ENCODE data around the gene PLA2G5. TPM values are rescaled to one million over a fixed set of nuclear protein-coding genes. Genes with fewer than 3 reads are reported as not detected.
"Not testable (repeated sequence)": the region's sequence is repeated elsewhere in the genome, so short reads cannot be mapped to it uniquely, and the experiment has no call there.

PLA2G5 gene
- polyA plus RNA-seq (2013, experiment 1 of 4) = not detected
- polyA plus RNA-seq (2013, experiment 2 of 4) = not detected
- polyA plus RNA-seq (2013, experiment 3 of 4) = not detected
- polyA plus RNA-seq (2013, experiment 4 of 4) = not detected

- Histone ChIP-seq H3K4me1 (ENCODE audit: control insufficient read depth, insufficient read depth, low read length) (no peaks in the 10 kb centered on the region), H3K9me3 (ENCODE audit: control insufficient read depth, low read length) (no peaks in the 10 kb centered on the region), H3K36me3 (ENCODE audit: control insufficient read depth, insufficient read depth, low read length) (no peaks in the 10 kb centered on the region), H3K4me3 (ENCODE audit: insufficient read depth, low read depth, low read length) (no peak within 1 kb of the TSS), H3K27me3 (ENCODE audit: control insufficient read depth, insufficient read depth, low read length, poor library complexity, severe bottlenecking) (no peaks in the 10 kb centered on the region), H3K27ac (ENCODE audit: insufficient read depth, low read depth, low read length, poor library complexity, severe bottlenecking) (no peak within 1 kb of the TSS)
- WGBS, 2 experiments = 83% methylated on average over 7 of the region's 7 CpGs
These were observed at the start of gene PLA2G5 for GRCh38 chr1:20069874-20070273. Gene PLA2G5, plus strand, starts transcription at chr1:20070194. Its CDS starts 14,637 bp downstream, at chr1:20084831.

- H3K4me1 ChIP-seq (ENCODE audit: control insufficient read depth, insufficient read depth, low read length) = no peaks in the 10 kb centered on the region
- WGBS, 2 experiments = 93 to 95% methylated on average over 5 of the region's 5 CpGs
- no peaks in the 10 kb centered on the region for H3K27me3 ChIP-seq (ENCODE audit: control insufficient read depth, insufficient read depth, low read length, poor library complexity, severe bottlenecking)
- H3K4me3 ChIP-seq (ENCODE audit: insufficient read depth, low read depth, low read length) = no peak overlapping the region
- H3K27ac ChIP-seq (ENCODE audit: insufficient read depth, low read depth, low read length, poor library complexity, severe bottlenecking) = no peak overlapping the region
- H3K9me3 ChIP-seq (ENCODE audit: control insufficient read depth, low read length) = no peaks in the 10 kb centered on the region
- H3K36me3 ChIP-seq (ENCODE audit: control insufficient read depth, insufficient read depth, low read length) = no peaks in the 10 kb centered on the region
These were observed 41.9 kb upstream of the PLA2G5 start for GRCh38 chr1:20028125-20028524.

- Histone ChIP-seq H3K9me3 (ENCODE audit: control insufficient read depth, low read length) (no peaks in the 10 kb centered on the region), H3K36me3 (ENCODE audit: control insufficient read depth, insufficient read depth, low read length) (no peaks in the 10 kb centered on the region), H3K27me3 (ENCODE audit: control insufficient read depth, insufficient read depth, low read length, poor library complexity, severe bottlenecking) (no peaks in the 10 kb centered on the region), H3K27ac (ENCODE audit: insufficient read depth, low read depth, low read length, poor library complexity, severe bottlenecking) (no peak overlapping the region), H3K4me3 (ENCODE audit: insufficient read depth, low read depth, low read length) (no peak overlapping the region), H3K4me1 (ENCODE audit: control insufficient read depth, insufficient read depth, low read length) (no peaks in the 10 kb centered on the region)
- 89 to 93% methylated on average over 5 of the region's 5 CpGs for WGBS, 2 experiments
These were observed 41.3 kb upstream of the PLA2G5 start for GRCh38 chr1:20028726-20029125.

GRCh38 chr1:20029178-20029912, 40.6 kb upstream of the PLA2G5 start:
- Histone ChIP-seq H3K27ac (ENCODE audit: insufficient read depth, low read depth, low read length, poor library complexity, severe bottlenecking) (no peak overlapping the region), H3K9me3 (ENCODE audit: control insufficient read depth, low read length) (no peaks in the 10 kb centered on the region), H3K4me1 (ENCODE audit: control insufficient read depth, insufficient read depth, low read length) (no peaks in the 10 kb centered on the region), H3K27me3 (ENCODE audit: control insufficient read depth, insufficient read depth, low read length, poor library complexity, severe bottlenecking) (no peaks in the 10 kb centered on the region), H3K36me3 (ENCODE audit: control insufficient read depth, insufficient read depth, low read length) (no peaks in the 10 kb centered on the region), H3K4me3 (ENCODE audit: insufficient read depth, low read depth, low read length) (no peak overlapping the region)
- 94 to 96% methylated on average over 20 of the region's 20 CpGs for WGBS, 2 experiments

DNA sequence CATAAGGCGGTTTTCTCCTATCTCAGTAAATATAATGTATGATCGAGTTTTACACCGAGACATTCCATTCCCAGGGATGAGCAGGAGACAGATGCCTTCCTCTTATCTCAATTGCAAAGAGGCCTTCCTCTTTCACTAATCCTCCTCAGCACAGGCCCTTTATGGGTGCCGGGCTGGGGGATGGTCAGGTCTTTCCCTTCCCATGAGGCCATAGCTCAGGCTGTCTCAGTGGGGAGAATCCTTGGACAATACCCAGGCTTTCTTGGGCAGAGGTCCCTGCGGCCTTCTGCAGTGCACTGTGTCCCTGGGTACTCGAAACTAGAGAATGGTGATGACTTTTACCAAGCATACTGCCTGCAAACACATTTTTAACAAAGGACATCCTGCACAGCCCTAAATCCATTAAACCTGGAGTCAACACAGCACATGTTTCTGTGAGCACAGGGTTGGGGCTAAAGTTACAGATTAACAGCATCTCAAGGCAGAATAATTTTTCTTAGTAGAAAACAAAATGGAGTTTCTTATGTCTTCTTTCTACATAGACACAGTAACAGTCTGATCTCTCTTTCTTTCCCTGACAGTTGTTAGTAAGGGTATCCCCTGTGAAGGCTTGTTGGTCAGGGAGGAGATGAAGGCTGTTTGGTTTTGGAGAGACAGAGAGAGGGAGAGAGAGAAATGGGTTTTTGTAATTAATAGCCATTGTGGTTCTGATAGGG, 39.4 kb upstream of the PLA2G5 start:
- not testable (repeated sequence) for H3K9me3 ChIP-seq (ENCODE audit: control insufficient read depth, low read length); H3K27ac ChIP-seq (ENCODE audit: insufficient read depth, low read depth, low read length, poor library complexity, severe bottlenecking); H3K27me3 ChIP-seq (ENCODE audit: control insufficient read depth, insufficient read depth, low read length, poor library complexity, severe bottlenecking); H3K4me1 ChIP-seq (ENCODE audit: control insufficient read depth, insufficient read depth, low read length); H3K36me3 ChIP-seq (ENCODE audit: control insufficient read depth, insufficient read depth, low read length); H3K4me3 ChIP-seq (ENCODE audit: insufficient read depth, low read depth, low read length)
- 92 to 96% methylated on average over 6 of the region's 6 CpGs for WGBS, 2 experiments

- Histone ChIP-seq H3K27ac (ENCODE audit: insufficient read depth, low read depth, low read length, poor library complexity, severe bottlenecking) (no peak overlapping the region), H3K4me1 (ENCODE audit: control insufficient read depth, insufficient read depth, low read length) (no peaks in the 10 kb centered on the region), H3K4me3 (ENCODE audit: insufficient read depth, low read depth, low read length) (no peak overlapping the region), H3K27me3 (ENCODE audit: control insufficient read depth, insufficient read depth, low read length, poor library complexity, severe bottlenecking) (no peaks in the 10 kb centered on the region), H3K9me3 (ENCODE audit: control insufficient read depth, low read length) (no peaks in the 10 kb centered on the region), H3K36me3 (ENCODE audit: control insufficient read depth, insufficient read depth, low read length) (no peaks in the 10 kb centered on the region)
- 91 to 93% methylated on average over 5 of the region's 5 CpGs for WGBS, 2 experiments
These were observed 38.8 kb upstream of the PLA2G5 start for GRCh38 chr1:20031161-20031560.

DNA sequence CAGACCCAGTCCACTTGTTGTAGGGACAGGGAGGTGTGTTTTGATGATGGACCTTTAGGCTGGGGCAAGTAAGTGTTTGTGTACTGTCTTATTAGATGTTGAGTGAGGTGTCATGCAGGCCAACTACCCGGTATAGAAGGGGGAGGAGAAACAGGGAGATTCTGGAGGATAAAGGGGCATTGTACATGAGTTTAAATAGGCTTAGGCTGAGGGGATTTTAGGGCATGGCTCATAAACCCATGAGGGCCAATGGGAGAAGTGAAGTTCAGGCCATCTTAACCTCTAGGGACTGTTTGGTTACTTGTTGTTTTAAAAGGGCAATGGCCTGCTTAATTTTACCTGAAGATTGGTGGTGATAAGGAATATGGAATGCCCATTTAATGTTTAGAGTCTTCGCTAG, 38.2 kb upstream of the PLA2G5 start:
- Histone ChIP-seq H3K27me3 (ENCODE audit: control insufficient read depth, insufficient read depth, low read length, poor library complexity, severe bottlenecking) (no peaks in the 10 kb centered on the region), H3K4me1 (ENCODE audit: control insufficient read depth, insufficient read depth, low read length) (no peaks in the 10 kb centered on the region), H3K4me3 (ENCODE audit: insufficient read depth, low read depth, low read length) (no peak overlapping the region), H3K36me3 (ENCODE audit: control insufficient read depth, insufficient read depth, low read length) (no peaks in the 10 kb centered on the region), H3K27ac (ENCODE audit: insufficient read depth, low read depth, low read length, poor library complexity, severe bottlenecking) (no peak overlapping the region), H3K9me3 (ENCODE audit: control insufficient read depth, low read length) (no peaks in the 10 kb centered on the region)
- 86 to 90% methylated on average over 2 of the region's 2 CpGs for WGBS, 2 experiments

DNA sequence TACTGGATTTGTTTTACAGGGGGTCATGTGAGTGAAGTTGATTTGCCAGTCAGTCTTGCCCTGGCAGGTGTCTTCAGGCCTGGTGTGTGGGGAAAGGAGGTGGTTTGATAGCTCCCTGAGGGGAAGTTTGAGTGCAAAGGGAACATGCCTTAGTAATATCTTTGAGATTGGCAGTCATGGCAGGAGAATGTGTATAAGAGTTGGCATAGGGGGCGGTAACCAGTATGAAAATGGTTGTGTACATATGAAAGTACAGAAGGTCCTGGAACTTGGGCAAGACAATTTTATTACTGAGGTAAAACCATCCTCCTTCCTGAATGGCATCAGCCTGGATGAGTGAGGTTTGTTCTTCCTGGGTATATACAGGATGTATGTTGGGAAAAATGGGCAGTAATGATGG, 37.6 kb upstream of the PLA2G5 start:
- no peaks in the 10 kb centered on the region for H3K27me3 ChIP-seq (ENCODE audit: control insufficient read depth, insufficient read depth, low read length, poor library complexity, severe bottlenecking)
- 94 to 100% methylated on average over 1 of the region's 1 CpG for WGBS, 2 experiments
- H3K27ac ChIP-seq (ENCODE audit: insufficient read depth, low read depth, low read length, poor library complexity, severe bottlenecking) = no peak overlapping the region
- H3K36me3 ChIP-seq (ENCODE audit: control insufficient read depth, insufficient read depth, low read length) = no peaks in the 10 kb centered on the region
- no peaks in the 10 kb centered on the region for H3K4me1 ChIP-seq (ENCODE audit: control insufficient read depth, insufficient read depth, low read length)
- H3K9me3 ChIP-seq (ENCODE audit: control insufficient read depth, low read length) = no peaks in the 10 kb centered on the region
- H3K4me3 ChIP-seq (ENCODE audit: insufficient read depth, low read depth, low read length) = no peak overlapping the region

DNA sequence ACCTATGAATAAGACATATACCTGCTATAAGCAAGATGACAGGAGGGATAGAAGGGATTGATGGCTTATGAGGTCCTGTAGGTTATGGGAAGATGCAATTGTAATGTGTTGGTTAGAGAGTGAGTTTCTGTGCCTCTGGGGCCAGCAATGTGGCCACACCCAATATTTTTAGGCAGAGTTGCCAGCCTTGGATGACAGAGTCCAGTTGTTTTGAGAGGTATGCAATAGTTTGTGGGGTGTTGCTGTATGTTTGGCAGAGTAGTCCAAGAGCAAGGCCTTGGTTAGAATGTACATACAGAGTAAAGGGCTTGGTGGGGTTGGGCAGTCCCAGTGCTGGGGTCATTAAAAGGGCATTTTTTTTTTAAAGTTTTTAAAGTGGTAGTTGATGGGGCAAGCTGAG, 36.6 kb upstream of the PLA2G5 start:
- Histone ChIP-seq H3K27me3 (ENCODE audit: control insufficient read depth, insufficient read depth, low read length, poor library complexity, severe bottlenecking) (no peaks in the 10 kb centered on the region), H3K9me3 (ENCODE audit: control insufficient read depth, low read length) (no peaks in the 10 kb centered on the region), H3K4me1 (ENCODE audit: control insufficient read depth, insufficient read depth, low read length) (no peaks in the 10 kb centered on the region), H3K4me3 (ENCODE audit: insufficient read depth, low read depth, low read length) (no peak overlapping the region), H3K36me3 (ENCODE audit: control insufficient read depth, insufficient read depth, low read length) (no peaks in the 10 kb centered on the region), H3K27ac (ENCODE audit: insufficient read depth, low read depth, low read length, poor library complexity, severe bottlenecking) (no peak overlapping the region)

DNA sequence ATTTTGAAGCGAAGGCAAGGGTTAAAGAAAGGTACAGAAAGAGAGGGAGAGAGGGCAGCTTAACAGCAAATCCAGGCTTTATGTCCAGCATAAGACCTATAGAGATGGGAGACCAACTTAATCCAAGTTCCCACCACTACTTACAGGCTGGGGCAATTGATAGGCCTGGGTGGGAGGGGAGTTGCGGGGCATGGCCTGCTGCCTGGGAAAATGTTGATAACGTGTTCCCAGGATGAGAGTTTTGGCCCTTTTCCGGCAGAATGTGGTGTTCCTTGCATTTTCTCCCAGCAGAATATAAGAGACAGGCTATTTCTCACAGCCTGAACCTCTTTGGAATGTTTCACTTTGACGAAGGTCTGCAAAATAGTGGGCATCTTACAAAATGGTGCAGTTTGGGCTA, 34.9 kb upstream of the PLA2G5 start:
- no peak overlapping the region for H3K4me3 ChIP-seq (ENCODE audit: insufficient read depth, low read depth, low read length)
- H3K9me3 ChIP-seq (ENCODE audit: control insufficient read depth, low read length) = no peaks in the 10 kb centered on the region
- no peaks in the 10 kb centered on the region for H3K4me1 ChIP-seq (ENCODE audit: control insufficient read depth, insufficient read depth, low read length)
- H3K27me3 ChIP-seq (ENCODE audit: control insufficient read depth, insufficient read depth, low read length, poor library complexity, severe bottlenecking) = no peaks in the 10 kb centered on the region
- WGBS, 2 experiments = 90 to 97% methylated on average over 5 of the region's 5 CpGs
- no peak overlapping the region for H3K27ac ChIP-seq (ENCODE audit: insufficient read depth, low read depth, low read length, poor library complexity, severe bottlenecking)
- no peaks in the 10 kb centered on the region for H3K36me3 ChIP-seq (ENCODE audit: control insufficient read depth, insufficient read depth, low read length)
